Stomach (tissue), 9 donors: ENCODE data around the gene SND1. TPM values are rescaled to one million over a fixed set of nuclear protein-coding genes. Genes with fewer than 3 reads are reported as not detected.

Source experiments
- DNase-seq, 2 donors: peaks; one replicate each; pipeline versions ENCODE4 v3.0.0 to v3.0.0-alpha.2; 2013 to 2019
- H3K27ac ChIP-seq, 5 donors: fragments of 200-600 bp in 4 of 5; sonication (generic) in 4 of 5; one replicate each; pipeline ENCODE4 v1.5.1; 2013 to 2019; ENCODE audit warnings: mild to moderate bottlenecking in 1 of 5, moderate library complexity in 1 of 5
- H3K27me3 ChIP-seq, 3 donors: fragments of 200-600 bp; sonication (generic); one replicate each; pipeline ENCODE4 v1.5.1; 2017 to 2019; ENCODE audit warnings: mixed run types in 1 of 3
- H3K36me3 ChIP-seq, 4 donors: fragments of 200-600 bp; sonication (generic); 1 replicate in 3 of 4; 2 replicates in 1 of 4; pipeline ENCODE4 v1.5.1; 2016 to 2019
- H3K4me1 ChIP-seq, 4 donors: fragments of 200-600 bp; sonication (generic); one replicate each; pipeline ENCODE4 v1.5.1; 2016 to 2019
- H3K4me3 ChIP-seq, 4 donors: fragments of 200-600 bp; sonication (generic) in 3 of 4; one replicate each; pipeline ENCODE4 v1.5.1; 2016 to 2019; ENCODE audit warnings: mild to moderate bottlenecking in 1 of 4
- H3K9me3 ChIP-seq, 4 donors: fragments of 200-600 bp; sonication (generic); one replicate each; pipeline ENCODE4 v1.5.1; 2016 to 2019
- EP300 ChIP-seq: sonication (generic); formaldehyde crosslinking; IDR thresholded peaks from one replicate; pipeline ENCODE4 v1.6.1; 2017; ENCODE audit warnings: antibody characterized with exemption
- POLR2A ChIP-seq, 4 donors: fragments of 450-650 bp; IDR thresholded peaks; one replicate each; pipeline ENCODE4 v1.6.1; 2016; ENCODE audit warnings: antibody characterized with exemption in 4 of 4, control low read depth in 2 of 4, mild to moderate bottlenecking in 1 of 4, moderate library complexity in 1 of 4
- POLR2AphosphoS5 ChIP-seq, 3 donors: sonication (generic); formaldehyde crosslinking; IDR thresholded peaks; one replicate each; pipeline ENCODE4 v1.6.1; 2016; ENCODE audit warnings: antibody characterized with exemption in 3 of 3
- WGBS, 5 donors: extraction: QIAGEN DNeasy Blood & Tissue Kit in 3 of 5; methylation state at CpG; one replicate each; pipeline versions ENCODE4 v1.1.5 to v1.1.7; 2013 to 2018; 5-methylcytosine and 5-hydroxymethylcytosine counted together
- intact Hi-C: fragments of 100-400 bp; cut with DNase I; formaldehyde crosslinking; loops from one replicate; pipeline ENCODE4 v1.15.1; 2023; ENCODE audit warnings: low total_unique reads
- polyA plus RNA-seq, 3 donors: library from polyadenylated mRNA; stranded (reverse); fragments of 200-250 nt; gene quantifications; one replicate each; pipeline ENCODE4 v1.2.3, GENCODE V29; 2013
- total RNA-seq, 5 donors: library from RNA; depleted of rRNA; stranded (reverse); fragments of >200 nt; gene quantifications; one replicate each; pipeline versions ENCODE4 v1.1.0 to v1.2.3, GENCODE V29; 2014 to 2016
- TF ChIP-seq, protein P1 (sequence below), 7 experiments: fragments of 450-650 bp in 4 of 7; fragments of 200-600 bp in 3 of 7; sonication (generic) in 3 of 7; IDR thresholded peaks; one replicate each; pipeline ENCODE4 v1.5.1; 2016 to 2019; ENCODE audit warnings: antibody characterized with exemption in 7 of 7, control low read depth in 2 of 7, mild to moderate bottlenecking in 1 of 7
- donor health status: healthy with polysubstance abuse.
- donor health status: Bipolar disorder and iron deficiency.
- donor health status: healthy.

The SND1 gene
- total and polyA plus RNA-seq, 8 donors, result 63.3 to 799 (median 126) TPM

GRCh38 chr7:127879942-127880341 lies 227.9 kb downstream of the SND1 start:
- no peaks in the 10 kb centered on the region for H3K36me3 ChIP-seq
- no peaks in the 10 kb centered on the region for H3K9me3 ChIP-seq
- H3K27ac ChIP-seq, result no peak overlapping the region
- no peak for DNase-seq
- no peaks in the 10 kb centered on the region for H3K27me3 ChIP-seq
- WGBS, 5 donors, result 91 to 98% (median 96%) methylated on average over 5 of the region's 5 CpGs
- intact Hi-C loops, result no loop called here
- TF ChIP-seq, protein P1, sequence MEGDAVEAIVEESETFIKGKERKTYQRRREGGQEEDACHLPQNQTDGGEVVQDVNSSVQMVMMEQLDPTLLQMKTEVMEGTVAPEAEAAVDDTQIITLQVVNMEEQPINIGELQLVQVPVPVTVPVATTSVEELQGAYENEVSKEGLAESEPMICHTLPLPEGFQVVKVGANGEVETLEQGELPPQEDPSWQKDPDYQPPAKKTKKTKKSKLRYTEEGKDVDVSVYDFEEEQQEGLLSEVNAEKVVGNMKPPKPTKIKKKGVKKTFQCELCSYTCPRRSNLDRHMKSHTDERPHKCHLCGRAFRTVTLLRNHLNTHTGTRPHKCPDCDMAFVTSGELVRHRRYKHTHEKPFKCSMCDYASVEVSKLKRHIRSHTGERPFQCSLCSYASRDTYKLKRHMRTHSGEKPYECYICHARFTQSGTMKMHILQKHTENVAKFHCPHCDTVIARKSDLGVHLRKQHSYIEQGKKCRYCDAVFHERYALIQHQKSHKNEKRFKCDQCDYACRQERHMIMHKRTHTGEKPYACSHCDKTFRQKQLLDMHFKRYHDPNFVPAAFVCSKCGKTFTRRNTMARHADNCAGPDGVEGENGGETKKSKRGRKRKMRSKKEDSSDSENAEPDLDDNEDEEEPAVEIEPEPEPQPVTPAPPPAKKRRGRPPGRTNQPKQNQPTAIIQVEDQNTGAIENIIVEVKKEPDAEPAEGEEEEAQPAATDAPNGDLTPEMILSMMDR (IDR thresholded peaks at IDR 0.05), result no peak
- TF ChIP-seq POLR2A (IDR thresholded peaks at IDR 0.05) (no peak), POLR2AphosphoS5 (IDR thresholded peaks at IDR 0.05) (no peak)
- peaks cover 9 to 45% (median 31%) of the 10 kb centered on the region in 4 donors for H3K4me1 ChIP-seq
- no peak overlapping the region for H3K4me3 ChIP-seq

GRCh38 chr7:127880454-127880853 lies 228.5 kb downstream of the SND1 start:
- WGBS, 5 donors, result 55 to 71% (median 64%) methylated on average over 2 of the region's 2 CpGs
- Histone ChIP-seq H3K36me3 (no peaks in the 10 kb centered on the region), H3K27me3 (no peaks in the 10 kb centered on the region), H3K4me3 (no peak overlapping the region), H3K4me1 (peaks cover 13 to 46% (median 33%) of the 10 kb centered on the region in 4 donors), H3K27ac (no peak overlapping the region), H3K9me3 (no peaks in the 10 kb centered on the region)
- no peak for DNase-seq
- no peak for TF ChIP-seq POLR2A (IDR thresholded peaks at IDR 0.05)
- TF ChIP-seq EP300, result no peak
- TF ChIP-seq, protein P1 (IDR thresholded peaks at IDR 0.05), result no peak
- no peak for TF ChIP-seq POLR2AphosphoS5 (IDR thresholded peaks at IDR 0.05)
- intact Hi-C loops, result no loop called here

GRCh38 chr7:127881564-127881963 lies 229.6 kb downstream of the SND1 start:
- WGBS, 5 donors, result 88 to 98% (median 90%) methylated on average over 7 of the region's 7 CpGs

DNA sequence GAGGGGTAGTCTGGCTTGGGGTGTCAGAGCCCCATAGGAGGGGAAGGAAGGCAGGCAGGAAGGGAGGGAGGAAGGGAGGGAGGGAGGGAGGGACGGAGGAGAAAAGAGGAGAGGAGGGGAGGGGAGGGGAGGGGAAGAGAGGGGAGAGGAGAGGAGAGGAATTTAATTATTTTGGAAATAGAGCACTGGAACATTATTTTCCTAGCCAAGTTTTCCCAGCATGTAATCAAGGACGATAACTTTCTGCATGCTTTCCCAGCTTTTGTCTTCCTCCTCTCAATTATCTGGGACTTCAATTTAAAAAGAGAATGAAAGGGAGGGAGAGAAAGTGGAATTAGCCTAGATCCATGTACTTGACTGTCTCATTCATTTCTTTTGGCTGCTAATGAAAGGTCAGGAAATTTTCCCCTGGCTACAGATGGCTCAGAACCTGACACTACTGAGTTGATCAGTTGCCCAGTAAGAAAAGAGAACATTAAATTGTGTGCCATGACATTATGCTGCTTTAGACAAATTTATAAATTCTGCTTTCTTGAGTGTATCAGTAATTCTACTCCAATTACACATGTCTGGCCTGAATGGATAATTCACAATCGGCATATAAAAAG lies 230.4 kb downstream of the SND1 start:
- Histone ChIP-seq H3K27me3 (no peaks in the 10 kb centered on the region), H3K4me1 (peaks cover 22 to 47% (median 32%) of the 10 kb centered on the region in 4 donors), H3K27ac (no peak overlapping the region), H3K36me3 (no peaks in the 10 kb centered on the region), H3K4me3 (no peak overlapping the region), H3K9me3 (no peaks in the 10 kb centered on the region)
- no peak for DNase-seq
- whole genome bisulfite sequencing, 5 donors, result 60 to 81% (median 77%) methylated on average over 3 of the region's 3 CpGs
- intact Hi-C loops, result no loop called here
- TF ChIP-seq EP300 (no peak), POLR2AphosphoS5 (IDR thresholded peaks at IDR 0.05) (no peak), POLR2A (IDR thresholded peaks at IDR 0.05) (no peak)
- TF ChIP-seq, protein P1 (IDR thresholded peaks at IDR 0.05), result no peak

More at GRCh38 chr7:127881564-127881963, 229.6 kb downstream of the SND1 start:
- H3K9me3 ChIP-seq, result no peaks in the 10 kb centered on the region
- no peak for DNase-seq
- H3K36me3 ChIP-seq, result no peaks in the 10 kb centered on the region
- no peak overlapping the region for H3K4me3 ChIP-seq
- intact Hi-C loops, result no loop called here
- no peak for TF ChIP-seq POLR2A (IDR thresholded peaks at IDR 0.05)
- TF ChIP-seq EP300, result no peak
- TF ChIP-seq POLR2AphosphoS5 (IDR thresholded peaks at IDR 0.05), result no peak
- TF ChIP-seq, protein P1 (IDR thresholded peaks at IDR 0.05), result no peak
- no peaks in the 10 kb centered on the region for H3K27me3 ChIP-seq
- H3K27ac ChIP-seq, result no peak overlapping the region
- peaks cover 22 to 49% (median 36%) of the 10 kb centered on the region in 4 donors for H3K4me1 ChIP-seq
